DMS79 treated with DMSO at 0.1 percent for 48 hours (cell line): ENCODE measurements around the gene PROCR.
"Not testable (repeated sequence)": the region's sequence is repeated elsewhere in the genome, so short reads cannot be mapped to it uniquely, and the experiment has no call there.

Experiments
- DNase-seq: peaks from one replicate; lab custom pipeline; 2025; lab: John Stamatoyannopoulos, UW

PROCR gene

GRCh38 chr20:35165221-35166185 is 6.4 kb upstream of the PROCR start:
- DNase-seq: no peak

DNA sequence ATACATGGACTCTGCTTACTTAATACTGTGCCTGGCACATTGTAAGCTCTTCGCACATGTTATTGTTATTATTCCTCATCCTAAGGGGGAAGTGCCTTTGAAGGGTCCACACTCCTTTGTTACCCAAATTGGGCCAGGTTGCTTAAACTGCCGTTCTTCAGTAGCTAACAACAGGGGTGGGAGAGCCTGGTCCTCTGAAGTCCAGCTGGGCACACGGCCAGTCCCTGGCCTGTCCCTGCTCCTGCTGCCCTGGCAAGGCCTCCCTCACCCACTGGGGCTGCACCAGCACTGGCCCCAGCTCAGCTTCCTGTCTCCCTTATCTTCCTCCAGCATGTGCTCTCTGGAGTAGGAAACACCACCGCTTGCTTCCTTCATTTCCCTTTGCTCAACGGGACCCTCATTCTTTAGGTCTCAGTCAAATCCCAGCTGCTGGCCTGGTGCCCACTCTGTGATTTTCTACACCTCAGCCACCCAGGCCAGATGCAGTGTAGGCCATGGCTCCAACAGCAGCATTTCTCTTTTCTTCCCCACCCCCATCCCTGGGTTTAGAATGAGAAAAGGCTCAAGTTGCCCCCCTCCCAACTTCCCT is 5.5 kb upstream of the PROCR start:
- DNase-seq: no peak

DNA sequence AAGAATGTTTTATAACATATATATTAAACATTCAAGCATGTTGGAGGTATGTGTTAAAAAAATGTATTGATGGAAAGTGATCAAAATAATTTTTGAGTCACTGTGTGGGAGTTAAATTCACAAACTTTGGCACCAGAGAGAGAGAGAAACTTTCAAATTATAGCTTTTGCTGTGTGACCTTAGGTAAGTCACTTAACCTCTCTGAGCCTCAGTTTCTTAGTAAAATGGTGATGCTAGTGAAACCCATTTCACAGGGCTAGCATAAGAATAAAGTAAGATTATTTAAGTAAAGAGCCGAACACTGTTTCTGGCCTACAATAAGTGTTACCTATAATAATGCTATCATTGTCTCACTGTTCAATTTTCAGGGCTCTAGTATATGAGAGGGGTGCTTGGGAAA is 4.1 kb upstream of the PROCR start:
- DNase-seq: no peak

DNA sequence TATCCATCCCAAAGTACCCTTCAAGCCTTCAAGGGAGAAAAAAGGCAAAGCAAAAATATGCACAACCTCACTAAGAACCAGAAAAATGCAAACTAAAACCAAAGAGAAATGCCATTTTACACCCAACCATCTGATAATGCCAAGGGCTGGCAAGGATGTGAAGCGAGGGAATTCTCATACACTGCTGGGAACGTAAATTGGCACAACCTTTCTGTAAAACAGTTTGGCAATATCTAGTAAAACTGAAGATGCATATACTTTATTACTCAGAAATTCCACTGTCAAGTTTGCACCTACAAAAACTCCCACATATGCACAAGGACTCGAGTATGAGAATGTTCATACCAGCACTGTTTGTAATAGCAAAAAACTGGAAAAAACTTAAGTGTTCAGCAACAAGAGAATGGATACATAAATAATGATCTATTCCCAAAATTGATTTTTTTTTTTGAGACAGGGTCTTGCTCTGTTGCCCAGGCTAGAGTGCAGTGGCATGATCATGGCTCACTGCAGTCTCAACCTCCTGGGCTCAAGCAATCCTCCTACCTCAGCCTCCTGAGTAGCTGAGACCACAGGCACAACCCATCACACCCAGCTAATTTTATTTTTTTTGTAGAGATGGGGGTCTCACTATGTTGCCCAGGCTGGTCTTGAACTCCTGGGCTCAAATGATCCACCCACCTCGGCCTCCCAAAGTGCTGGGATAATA is 3.0 kb upstream of the PROCR start:
- not testable (repeated sequence) for DNase-seq

DNA sequence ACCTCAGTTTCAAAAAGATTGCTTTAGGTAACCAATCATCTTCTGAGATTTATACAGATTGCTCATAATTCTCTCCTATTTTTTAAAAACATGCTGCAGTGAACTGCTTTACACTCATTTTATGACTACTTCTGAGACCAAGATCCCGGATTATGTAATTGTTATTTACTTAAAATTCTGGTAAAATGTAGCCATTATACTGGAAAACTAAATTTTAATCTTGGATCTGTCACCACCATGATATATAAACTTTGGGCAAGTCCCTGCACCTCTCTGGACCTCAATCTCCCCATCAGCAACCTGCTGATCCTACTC is 477 bp upstream of the PROCR start:
- no peak for DNase-seq

DNA sequence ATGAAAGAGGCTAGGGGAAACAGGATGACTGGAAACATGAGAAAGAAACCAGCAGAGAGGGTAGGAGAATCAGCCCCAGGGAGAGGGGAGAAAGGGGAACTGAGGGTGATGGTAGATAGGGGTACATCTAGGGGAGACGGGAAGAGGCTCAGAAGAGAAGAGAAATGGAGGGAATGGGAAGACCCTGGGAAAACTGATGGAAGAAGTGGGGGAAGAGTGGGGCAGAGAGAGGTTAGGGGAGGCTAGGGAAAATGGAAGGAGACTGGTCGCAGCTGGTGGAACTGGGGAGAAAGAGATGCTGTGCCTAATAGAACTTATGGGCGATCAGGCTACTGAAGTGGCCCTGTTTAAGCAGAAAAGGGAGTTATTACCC is 548 bp downstream of the PROCR start:
- no peak for DNase-seq

DNA sequence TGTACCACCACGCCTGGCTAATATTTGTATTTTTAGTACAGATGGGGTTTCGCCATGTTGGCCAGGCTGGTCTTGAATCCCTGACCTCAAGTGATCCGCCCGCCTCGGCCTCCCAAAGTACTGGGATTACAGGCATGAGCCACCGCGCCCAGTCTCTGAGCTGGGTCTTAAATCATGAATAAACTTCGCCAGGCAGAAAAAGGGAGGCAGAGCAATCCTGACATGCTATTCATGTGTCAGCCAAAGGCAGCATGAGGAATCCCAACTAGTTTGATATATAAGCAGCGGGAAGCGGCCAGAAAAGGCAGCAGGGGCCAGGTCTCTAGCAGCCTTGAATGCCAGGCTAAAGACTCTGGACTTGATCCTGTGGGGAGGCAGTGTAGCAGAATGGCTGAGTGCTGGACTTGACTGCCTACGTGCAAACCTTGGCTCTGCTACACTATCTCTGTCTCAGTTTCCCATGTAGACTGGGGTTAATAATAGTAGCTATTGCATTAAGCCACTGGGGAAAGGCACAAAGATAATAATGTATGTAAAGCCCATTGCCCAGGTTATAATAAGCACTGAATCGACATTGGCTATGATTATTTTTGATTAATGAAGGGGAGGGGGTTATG is 1.8 kb downstream of the PROCR start:
- DNase-seq: no peak

DNA sequence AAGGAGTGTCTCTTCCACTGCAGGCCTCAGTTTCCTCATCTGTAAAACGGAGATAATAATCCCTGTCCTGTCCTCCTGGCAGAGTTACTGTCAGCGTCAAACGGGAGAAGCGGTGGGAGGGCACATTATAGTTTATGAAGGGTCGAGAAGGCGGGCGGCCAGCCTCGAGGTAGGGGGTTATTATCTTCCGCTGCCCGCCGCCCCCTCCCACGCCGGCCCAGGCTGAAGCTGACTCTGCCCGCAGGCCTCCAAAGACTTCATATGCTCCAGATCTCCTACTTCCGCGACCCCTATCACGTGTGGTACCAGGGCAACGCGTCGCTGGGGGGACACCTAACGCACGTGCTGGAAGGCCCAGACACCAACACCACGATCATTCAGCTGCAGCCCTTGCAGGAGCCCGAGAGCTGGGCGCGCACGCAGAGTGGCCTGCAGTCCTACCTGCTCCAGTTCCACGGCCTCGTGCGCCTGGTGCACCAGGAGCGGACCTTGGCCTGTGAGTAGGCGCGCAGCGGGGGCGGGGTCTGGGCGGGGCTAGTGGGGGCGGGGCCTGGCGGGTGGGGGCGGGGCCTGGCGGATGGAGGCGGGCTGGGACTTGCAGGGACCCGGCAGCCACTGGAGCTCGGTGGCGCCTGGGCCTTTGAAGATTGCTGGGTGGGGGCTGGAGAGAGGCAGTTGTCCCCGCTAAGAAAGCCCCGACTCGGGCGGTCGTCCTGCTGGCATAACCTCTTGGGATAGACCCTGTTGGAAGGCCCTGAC is 2.8 kb downstream of the PROCR start:
- no peak for DNase-seq

DNA sequence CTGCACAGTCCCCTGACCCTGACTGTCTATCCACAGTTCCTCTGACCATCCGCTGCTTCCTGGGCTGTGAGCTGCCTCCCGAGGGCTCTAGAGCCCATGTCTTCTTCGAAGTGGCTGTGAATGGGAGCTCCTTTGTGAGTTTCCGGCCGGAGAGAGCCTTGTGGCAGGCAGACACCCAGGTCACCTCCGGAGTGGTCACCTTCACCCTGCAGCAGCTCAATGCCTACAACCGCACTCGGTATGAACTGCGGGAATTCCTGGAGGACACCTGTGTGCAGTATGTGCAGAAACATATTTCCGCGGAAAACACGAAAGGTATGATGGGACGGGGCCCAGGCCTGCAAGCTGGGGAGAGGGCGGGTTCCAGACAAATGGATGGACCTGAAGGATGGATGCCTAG is 4.3 kb downstream of the PROCR start:
- no peak for DNase-seq

DNA sequence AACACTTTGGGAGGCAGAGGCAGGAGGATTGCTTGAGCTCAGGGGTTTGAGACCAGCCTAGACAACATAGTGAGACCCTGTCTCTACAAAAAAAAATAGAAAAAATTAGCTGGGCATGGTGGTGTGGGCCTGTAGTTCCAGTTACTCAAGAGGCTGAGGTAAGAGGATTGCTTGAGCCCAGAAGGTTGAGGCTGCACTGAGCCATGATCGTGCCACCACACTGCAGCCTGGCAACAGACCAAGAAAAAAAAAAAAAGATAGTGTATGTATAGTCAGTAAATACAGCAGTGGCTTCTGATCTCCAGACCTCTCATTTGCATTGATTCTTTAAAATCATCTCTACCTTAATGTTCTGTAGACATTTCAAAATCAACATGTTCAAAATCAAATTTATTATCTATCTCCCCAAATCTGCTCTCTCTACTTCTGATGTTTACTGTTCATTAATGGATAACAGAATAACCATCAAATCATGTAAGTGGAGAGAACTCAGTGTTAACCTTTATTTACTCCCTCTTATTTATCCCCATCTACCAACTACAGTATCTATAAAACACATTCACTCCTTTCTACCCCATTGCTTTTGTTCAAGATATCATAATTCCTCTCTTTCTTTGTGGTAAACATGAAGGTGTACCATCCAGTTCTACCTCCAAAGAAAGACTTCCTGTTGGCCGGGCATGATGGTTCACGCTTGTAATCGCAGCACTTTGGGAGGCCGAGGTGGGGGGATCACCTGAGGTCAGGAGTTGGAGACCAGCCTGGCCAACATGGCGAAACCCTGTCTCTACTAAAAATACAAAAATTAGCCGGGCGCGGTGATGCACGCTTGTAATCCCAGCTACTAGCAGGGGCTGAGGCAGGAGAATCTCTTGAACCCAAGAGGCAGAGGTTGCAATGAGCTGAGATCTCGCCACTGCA is 7.7 kb downstream of the PROCR start:
- no peak for DNase-seq

- no peak for DNase-seq
Observed at GRCh38 chr20:35180266-35180665, 8.4 kb downstream of the PROCR start.

GRCh38 chr20:35181731-35182130 is 9.9 kb downstream of the PROCR start:
- no peak for DNase-seq

DNA sequence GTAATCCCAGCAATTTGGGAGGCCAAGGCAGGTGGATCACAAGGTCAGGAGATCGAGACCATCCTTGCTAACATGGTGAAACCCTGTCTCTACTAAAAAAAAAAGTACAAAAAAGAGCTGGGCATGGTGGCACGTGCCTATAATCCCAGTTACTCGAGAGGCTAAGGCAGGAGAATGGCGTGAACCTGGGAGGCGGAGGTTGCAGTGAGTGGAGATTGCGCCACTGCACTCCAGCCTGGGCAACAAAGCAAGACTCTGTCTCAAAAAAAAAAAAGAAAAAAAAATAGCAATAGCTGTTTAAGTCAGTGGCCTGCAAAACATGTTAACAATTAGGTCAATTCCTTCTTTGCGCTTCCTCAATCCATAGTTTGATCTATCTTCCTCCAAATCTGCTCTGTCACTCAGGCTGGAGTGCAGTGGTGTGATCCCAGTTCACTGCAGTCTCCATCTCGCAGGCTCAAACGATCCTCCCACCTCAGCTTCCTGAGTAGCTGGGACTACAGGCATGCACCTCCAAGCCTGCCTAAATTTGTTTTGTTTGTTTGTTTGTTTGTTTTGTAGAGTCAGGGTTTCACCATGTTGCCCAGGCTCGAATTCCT is 14.9 kb downstream of the PROCR start:
- DNase-seq: not testable (repeated sequence)

DNA sequence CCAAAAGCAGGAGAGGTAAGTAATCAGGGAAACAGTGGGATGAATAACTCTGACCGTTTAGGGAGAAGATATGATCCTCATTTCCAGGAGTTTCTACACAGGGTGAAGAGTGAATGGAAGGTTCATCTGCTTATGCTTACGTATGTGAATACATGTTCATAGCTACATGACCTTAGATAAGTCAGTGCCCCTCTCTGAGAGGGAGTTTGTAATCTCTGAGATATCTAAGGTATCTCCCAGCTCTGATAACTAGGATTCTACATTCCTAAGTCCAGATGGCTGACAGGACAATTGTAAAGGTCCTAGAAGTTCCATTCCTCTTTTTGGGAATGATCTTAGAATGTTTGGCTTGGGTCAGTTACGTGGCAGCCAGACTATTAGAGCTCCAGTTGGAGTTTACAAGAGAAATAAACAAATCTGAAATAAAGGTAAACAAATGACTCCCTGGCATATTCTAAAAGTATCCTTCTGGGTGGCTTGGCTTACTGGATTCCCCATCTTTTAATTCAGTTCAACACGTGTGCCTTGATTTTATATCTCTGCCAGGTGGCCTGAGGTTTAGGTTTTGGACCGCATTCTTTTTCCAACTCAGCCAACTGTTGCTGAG is 15.8 kb downstream of the PROCR start:
- no peak for DNase-seq

DNA sequence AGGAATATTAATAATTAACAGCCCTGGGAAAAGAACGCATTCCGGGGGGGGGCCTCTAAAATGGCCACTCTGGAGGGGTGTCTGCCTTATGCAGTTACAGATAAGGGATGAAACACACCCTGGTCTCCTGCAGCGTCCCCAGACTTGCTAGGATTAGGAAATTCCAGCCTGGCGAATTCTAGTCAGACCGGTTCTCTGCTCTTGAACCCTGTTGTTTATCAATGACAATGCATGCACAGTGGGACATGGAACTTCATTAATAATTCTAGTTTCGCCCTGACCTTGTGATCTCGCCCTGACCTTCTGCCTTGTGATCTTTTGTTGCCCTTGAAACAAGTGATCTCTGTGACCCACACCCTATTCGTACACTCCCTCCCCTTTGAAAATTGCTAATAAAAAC is 17.4 kb downstream of the PROCR start:
- DNase-seq: not testable (repeated sequence)

GRCh38 chr20:35190556-35190955 is 18.7 kb downstream of the PROCR start:
- DNase-seq: no peak

DNA sequence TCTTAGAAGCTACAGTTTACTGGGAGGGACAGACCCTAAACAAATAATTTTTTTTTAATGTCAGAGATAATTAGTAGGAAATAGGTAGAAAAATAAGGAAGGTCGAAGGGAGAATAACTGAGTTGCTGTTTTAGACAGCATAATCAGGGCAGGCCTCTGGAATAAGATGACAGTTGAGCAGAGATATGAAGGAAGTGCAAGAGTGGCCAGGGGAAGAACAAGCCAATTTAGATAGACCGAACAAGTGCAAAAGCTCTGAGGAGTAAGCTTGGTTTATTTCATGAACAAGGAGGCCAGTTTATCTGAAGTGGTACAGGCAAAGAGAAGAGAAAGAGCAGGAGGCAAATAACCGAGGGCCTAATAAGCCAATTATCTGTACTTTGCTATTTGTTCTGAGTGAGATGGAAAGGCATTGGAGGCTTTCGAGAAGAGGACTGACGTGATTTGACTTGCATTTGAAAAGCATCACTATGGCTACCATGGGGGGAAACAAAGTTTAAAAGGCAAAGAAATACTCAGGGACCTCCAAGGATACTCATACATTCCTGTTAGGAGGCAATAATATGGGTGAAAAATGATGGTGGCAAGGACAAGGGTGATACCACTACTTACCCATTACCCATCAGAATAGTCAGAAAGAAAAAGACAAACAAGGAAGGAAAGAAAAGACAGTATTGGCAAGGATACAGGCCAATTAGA is 19.7 kb downstream of the PROCR start:
- DNase-seq: no peak

DNA sequence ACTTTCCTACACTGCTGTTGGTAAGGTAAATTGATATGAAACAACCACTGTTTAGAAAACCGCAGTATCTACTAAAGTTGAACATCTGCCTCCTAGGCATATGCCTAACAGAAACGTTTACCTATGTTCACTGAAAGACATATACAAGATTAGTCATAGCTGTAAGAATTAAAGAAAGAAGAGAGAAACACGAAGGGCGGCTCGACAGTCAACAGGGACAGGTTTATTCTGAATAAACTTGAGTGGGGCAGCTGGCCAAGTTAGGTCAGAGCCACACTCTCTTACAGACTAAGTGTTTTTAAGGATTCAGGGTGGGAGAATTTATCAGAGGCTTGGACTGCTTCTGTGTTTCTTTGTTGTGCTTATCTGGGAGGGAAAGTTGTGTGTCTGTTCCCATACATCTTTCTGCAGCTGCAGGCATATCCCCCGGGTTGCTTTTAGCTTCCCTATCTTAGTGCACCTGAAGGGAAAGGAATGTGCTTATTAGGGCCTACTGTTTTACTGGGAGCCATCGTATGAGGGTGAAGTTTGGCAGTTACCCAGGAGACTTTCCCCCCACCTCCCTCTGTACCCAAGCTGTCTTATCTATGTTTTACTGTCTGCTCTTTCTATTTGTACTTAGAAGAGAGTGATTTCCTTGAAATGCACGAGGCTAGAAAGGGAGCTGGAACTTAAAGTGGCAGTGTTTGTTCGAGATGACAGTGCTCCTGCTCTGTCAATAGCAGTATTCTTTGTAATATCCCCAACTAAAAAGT is 20.4 kb downstream of the PROCR start:
- no peak for DNase-seq
